Brain pericyte (primary cell): ENCODE measurements around the gene SLC2A13.
A peak's percentile ranks its signal among the peaks of the same experiment; 100 is the strongest.

Source experiments
- DNase-seq: peaks from one replicate; pipeline ENCODE4 v3.0.0-alpha.2; 2012; ENCODE audit warnings: low read depth, low spot score

The SLC2A13 gene

DNA sequence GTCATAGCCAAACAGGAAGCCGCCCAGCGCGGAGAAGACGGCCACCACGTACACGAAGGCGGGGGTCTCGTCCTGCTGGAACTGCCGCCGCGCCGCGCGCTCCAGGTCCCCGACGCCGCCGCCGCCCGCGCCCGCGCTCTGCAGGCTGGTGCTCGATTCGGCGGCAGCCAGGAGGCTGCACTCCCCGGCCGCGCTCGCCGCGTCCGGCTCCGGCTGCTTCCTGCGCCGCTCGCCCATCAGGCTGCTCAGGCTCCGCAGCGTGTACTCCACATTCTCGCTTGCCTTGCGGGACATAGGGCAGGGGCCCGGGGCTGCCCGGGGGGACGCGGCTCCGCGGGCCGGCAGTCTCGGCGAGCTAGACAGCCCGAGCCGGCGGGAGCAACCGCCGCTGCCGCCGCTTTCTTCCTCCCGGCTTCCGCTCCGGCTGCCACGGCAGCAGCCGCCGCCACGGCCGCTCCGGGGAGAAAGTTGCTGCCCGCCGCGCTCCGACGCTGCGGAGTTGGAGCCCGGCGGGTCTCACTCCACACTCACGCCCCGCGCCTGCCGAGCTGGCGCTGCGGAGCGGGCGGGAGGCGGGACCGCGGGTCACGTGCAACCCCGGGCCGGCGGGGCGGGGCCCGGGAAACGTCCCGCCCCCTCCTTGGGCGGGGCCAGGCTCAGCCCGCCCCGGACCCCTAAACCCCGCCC is at the start of gene SLC2A13:
Gene SLC2A13 (minus strand): TSS at position 567 of the 687 bp plus-strand sequence. CDS start 273 bp downstream, at position 294.
- DNase-seq = no peak

GRCh38 chr12:40154381-40154780 is 48.5 kb upstream of the SLC2A13 start:
- DNase-seq = no peak

DNA sequence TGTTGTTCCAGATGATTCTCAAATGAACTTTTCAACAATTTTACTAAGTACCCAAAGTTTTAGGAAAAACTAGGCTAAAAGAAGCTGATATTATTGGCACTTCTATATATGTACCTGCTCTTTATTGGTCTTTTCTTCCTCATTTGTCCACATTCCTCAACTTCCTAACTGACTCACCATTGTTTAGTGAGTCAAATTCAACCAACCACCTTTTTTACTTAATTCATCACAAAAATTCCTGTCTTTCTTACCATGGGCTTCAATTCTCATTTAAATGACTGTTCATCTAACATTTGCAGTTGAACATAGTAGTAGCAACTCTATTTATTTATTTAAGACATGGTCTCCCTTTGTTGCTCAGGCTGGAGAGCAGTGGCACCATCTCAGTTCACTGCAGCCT is 47.6 kb upstream of the SLC2A13 start:
- no peak for DNase-seq

GRCh38 chr12:40152783-40153383 is 47.0 kb upstream of the SLC2A13 start:
- DNase-seq = no peak

DNA sequence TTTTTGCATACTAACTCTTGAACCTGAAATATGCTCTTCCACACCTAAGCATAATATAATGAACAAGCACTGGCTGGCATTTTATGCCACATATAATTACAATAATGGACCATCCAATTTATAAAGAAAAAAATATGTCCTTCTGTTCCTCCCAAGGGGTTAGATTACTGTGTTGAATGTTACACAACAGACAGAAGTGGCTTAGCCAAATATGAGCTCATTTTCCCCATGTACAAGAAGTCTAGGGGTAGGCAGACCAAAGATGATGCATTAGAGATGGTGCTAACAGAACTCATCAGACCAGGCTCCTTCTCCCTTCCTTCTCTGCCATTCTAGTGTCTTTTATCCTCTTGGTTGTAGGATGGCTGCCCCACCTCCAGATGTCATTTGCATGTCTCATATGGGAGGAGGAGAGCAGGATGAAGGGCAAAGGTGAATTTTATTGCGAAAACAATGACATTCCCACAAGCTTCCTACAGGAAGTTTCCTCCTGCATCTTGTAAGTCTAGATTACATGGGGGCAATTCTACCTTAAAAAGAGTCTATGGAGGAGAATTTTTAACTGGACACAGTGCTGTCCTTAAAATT is 43.9 kb upstream of the SLC2A13 start:
- no peak for DNase-seq

- no peak for DNase-seq
These were observed 41.2 kb upstream of the SLC2A13 start for GRCh38 chr12:40146800-40147797.

DNA sequence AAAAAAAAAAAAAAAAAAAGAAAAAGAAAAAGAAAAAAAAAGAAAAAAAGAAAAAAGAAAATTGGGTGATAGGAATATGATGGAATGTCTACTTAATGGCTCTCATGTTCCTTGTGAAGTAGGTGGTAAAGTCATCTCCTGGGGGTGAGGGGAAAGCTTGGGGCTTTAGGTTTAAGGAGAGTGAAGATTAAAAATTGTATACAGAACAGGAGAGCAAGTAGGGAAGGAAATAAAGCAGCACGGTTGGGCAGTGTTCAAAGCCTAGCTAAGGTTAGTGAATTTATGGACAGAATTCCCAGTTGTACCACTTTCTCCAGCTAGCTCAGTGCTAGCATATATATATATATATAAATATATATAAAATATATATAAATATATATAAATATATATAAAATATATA is 40.0 kb upstream of the SLC2A13 start:
- no peak for DNase-seq

DNA sequence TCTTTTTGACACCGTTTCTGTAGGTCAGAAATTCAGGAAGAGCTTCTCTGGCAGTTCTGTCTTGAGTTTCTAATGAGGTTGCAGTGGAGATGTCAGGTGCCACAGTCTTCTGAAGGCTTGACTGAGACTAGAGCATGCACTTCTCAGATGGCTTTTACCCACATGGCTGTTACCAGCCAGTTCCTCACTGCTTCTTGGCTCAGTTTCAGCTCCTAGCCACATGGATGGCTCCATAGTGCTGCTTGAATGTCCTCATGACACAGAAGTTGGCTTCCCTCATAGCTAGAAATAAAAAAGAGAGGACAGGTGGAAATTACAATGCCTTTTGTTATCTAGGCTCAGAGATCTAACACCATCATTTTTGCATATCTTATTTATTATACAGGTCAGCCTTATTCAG is 38.1 kb upstream of the SLC2A13 start:
- DNase-seq = no peak

- DNase-seq = no peak
These were observed 36.3 kb upstream of the SLC2A13 start for GRCh38 chr12:40142001-40142744.

GRCh38 chr12:40138526-40138925 is 32.6 kb upstream of the SLC2A13 start:
- no peak for DNase-seq

- DNase-seq = no peak
These were observed 31.4 kb upstream of the SLC2A13 start for GRCh38 chr12:40137252-40137651.

DNA sequence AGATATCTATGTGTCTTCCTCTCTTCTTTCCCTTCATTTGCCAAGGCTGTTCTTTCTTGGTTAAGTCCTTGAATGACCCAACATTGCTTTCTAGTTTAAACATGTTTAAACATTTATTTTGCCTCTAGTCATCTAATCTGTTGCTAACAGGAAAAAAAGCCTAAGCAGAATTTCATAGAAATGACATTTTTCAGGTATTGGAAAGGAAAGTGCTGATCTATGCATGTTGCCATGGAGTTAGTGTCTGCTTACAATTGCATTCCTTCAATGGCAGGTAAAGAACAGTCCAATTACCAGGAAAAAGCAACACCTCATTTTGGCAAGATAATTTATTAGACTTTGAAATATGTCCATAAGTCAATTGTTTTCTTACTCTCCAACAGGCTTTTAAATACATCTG is 21.5 kb upstream of the SLC2A13 start:
- no peak for DNase-seq

GRCh38 chr12:40123496-40123895 is 17.6 kb upstream of the SLC2A13 start:
- DNase-seq = no peak

DNA sequence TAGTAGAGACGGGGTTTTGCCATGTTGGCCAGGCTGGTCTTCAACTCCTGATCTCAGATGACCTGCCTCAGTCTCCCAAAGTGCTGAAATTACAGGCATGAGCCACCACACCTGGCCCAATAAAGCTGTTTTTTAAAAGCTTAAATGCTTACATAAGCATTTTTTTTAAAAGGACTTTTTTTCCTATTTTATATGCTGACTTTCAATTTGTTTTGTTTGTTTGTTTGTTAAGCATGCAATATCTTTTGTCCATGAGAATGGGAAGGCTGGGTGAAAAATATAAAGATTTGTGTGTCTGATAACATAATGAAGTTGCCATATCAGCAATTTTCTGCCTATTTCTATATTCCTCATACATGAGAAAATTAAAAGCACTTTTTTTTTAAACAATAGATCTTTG is 17.0 kb upstream of the SLC2A13 start:
- DNase-seq = no peak

GRCh38 chr12:40117818-40118217 is 11.9 kb upstream of the SLC2A13 start:
- no peak for DNase-seq

DNA sequence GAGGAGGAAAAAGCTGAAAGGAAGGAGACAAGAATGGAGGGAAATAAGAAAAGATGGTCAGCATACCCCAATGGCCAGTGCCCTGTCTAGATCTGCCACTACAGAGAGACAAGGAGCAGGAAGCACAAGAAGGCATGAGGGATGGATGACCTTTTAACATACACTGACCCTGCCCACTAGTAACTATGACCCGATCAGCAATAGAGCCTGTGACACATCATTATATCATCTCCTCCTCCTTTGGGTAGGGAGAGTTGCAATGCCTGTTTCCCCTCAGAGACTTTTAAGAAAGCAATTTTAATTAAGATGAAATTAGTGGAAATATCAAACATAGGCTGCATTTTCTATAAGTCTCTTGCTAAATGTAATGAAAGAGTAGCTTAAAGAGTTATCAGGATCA is 4.7 kb upstream of the SLC2A13 start:
- DNase-seq = no peak

DNA sequence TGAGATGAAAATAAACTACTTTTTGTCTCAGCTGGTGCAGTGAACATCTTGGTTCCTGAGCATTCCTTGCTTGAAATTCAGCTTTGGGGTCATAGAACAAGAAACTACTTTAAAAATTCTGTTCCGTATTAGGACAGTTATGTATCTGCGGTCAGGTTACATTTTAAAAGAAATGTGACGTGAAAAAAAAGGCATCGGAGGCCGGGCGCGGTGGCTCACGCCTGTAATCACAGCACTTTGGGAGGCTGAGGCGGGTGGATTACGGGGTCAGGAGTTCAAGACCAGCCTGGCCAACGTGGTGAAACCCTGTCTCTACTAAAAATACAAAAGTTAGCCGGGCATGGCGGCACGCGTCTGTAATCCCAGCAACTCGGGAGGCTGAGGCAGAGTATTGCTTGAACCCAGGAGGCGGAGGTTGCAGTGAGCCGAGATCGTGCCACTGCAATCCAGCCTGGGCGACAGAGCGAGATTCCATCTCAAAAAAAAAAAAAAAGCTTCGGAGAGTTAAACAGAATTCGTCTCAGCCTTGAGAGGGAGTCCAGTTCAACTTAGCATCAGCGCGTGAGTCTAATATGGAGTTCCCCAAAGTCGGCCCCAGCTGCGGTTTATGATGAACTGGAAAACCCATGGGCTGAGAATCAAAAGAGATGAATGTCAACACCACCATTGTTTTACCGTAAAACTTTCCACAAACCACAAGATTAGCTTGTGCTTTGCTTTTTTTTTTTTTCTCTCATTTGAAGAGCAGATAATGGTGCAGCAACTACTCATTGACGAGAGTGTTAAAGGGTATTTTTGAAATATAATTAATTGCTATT is 2.1 kb upstream of the SLC2A13 start:
- no peak for DNase-seq

- DNase-seq = peak; percentile 65
These were observed 1.4 kb upstream of the SLC2A13 start for GRCh38 chr12:40107098-40107802.

- no peak for DNase-seq
These were observed 774 bp upstream of the SLC2A13 start for GRCh38 chr12:40106655-40107054.

- no peak for DNase-seq
These were observed 287 bp upstream of the SLC2A13 start for GRCh38 chr12:40106202-40106533.
